GM18867 (cell line): Measurements from ENCODE around the gene RRM2.
"Not testable (repeated sequence)": the region's sequence is repeated elsewhere in the genome, so short reads cannot be mapped to it uniquely, and the experiment has no call there.

Experiments used
- ATAC-seq: cut with Tn5 transposase; IDR thresholded peaks from one replicate; pipeline ENCODE4 v1.9.1; 2021; ENCODE audit warnings: mild to moderate bottlenecking, moderate library complexity; ENCODE audit not compliant: unreplicated experiment

Gene RRM2

GRCh38 chr2:10128420-10128819 lies 5.9 kb downstream of the RRM2 start:
- ATAC-seq, result no peak

GRCh38 chr2:10129490-10129889 lies 7.0 kb downstream of the RRM2 start:
- no peak for ATAC-seq

- no peak for ATAC-seq
These were observed 9.6 kb downstream of the RRM2 start for GRCh38 chr2:10132043-10132575.

GRCh38 chr2:10132596-10132995 lies 10.1 kb downstream of the RRM2 start:
- ATAC-seq, result no peak

GRCh38 chr2:10132996-10133647 lies 10.6 kb downstream of the RRM2 start:
- ATAC-seq, result no peak

GRCh38 chr2:10135296-10136089 lies 13.0 kb downstream of the RRM2 start:
- no peak for ATAC-seq

GRCh38 chr2:10136101-10136934 lies 13.8 kb downstream of the RRM2 start:
- no peak for ATAC-seq

- no peak for ATAC-seq
These were observed 14.7 kb downstream of the RRM2 start for GRCh38 chr2:10137053-10137843.

- ATAC-seq, result no peak
These were observed 17.0 kb downstream of the RRM2 start for GRCh38 chr2:10139536-10139935.

- no peak for ATAC-seq
These were observed 18.5 kb downstream of the RRM2 start for GRCh38 chr2:10140841-10141610.

- ATAC-seq, result no peak
These were observed 19.4 kb downstream of the RRM2 start for GRCh38 chr2:10141736-10142639.

GRCh38 chr2:10142640-10142965 lies 20.1 kb downstream of the RRM2 start:
- no peak for ATAC-seq

- no peak for ATAC-seq
These were observed 22.4 kb downstream of the RRM2 start for GRCh38 chr2:10144771-10145518.

GRCh38 chr2:10145519-10146357 lies 23.2 kb downstream of the RRM2 start:
- ATAC-seq, result no peak

GRCh38 chr2:10146366-10147005 lies 23.9 kb downstream of the RRM2 start:
- ATAC-seq, result no peak

GRCh38 chr2:10147050-10147660 lies 24.6 kb downstream of the RRM2 start:
- not testable (repeated sequence) for ATAC-seq
